GM19193 (cell line): ENCODE data around the gene BTN3A1.

ENCODE experiments used
- POLR2A ChIP-seq: IDR thresholded peaks from 4 replicates; pipeline ENCODE4 v1.6.1; 2011; ENCODE audit not compliant: insufficient read depth, insufficient read length; ENCODE audit errors: extremely low read depth

The BTN3A1 gene

DNA sequence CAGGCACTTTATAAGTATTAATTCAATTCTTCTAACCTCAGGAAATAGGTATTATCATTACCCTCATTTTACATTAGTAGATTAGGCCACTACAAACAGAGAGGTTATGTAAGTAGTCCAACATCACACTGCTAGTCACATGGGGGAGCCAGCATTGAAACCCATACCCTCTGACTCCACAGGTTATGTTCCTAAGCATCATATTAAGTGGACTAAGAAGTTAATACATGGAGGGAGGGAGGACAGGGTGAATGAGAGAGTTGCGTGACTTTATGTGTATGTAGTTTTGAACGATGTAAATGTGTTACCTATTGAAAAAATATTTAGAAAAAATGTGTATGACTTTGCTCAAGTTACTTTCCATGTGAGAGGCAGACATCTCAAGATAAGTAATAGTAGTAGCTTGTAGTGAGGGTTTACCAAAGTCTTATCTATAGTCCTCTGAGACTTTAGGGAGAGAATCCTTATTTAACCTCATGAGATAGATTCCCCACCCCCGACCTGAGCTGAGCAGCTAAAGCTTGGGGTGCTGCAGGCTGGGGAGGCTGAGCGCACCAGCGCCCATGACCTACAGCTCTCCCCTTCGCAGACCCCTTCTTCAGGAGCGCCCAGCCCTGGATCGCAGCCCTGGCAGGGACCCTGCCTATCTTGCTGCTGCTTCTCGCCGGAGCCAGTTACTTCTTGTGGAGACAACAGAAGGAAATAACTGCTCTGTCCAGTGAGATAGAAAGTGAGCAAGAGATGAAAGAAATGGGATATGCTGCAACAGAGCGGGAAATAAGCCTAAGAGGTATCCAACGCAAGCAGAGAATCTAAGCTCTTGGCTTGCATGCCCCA is 29.5 kb upstream of the BTN3A1 start:
- no peak for TF ChIP-seq POLR2A

- no peak for TF ChIP-seq POLR2A
Measured at GRCh38 chr6:26375270-26375669, 26.8 kb upstream of the BTN3A1 start.

DNA sequence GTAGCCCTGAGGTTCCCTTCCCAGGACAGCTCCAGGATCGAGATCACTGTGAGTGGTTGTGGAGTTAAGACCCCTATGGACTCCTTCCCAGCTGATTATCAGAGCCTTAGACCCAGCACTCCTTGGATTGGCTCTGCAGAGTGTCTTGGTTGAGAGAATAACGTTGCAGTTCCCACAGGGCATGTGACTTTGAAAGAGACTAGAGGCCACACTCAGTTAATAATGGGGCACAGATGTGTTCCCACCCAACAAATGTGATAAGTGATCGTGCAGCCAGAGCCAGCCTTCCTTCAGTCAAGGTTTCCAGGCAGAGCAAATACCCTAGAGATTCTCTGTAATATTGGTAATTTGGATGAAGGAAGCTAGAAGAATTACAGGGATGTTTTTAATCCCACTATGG is 24.4 kb upstream of the BTN3A1 start:
- no peak for TF ChIP-seq POLR2A

DNA sequence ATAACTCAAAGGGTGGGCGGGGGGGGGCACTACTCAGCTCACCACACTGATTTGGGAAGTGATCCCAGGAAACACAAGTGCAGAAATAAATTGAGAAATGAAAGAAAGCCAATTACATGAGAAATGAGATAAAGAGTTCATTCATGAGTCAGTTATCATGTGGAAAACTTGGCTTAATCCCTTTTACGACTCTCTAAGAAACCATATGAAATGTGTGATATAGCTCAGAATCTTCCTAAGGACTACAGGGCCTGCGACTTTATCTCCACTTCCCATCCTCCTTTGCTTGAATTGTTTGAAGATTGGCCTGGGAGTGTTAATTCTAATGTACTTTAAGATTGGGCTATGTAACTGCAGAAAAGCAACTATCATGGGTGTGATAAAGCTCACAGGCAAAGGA is 22.8 kb upstream of the BTN3A1 start:
- TF ChIP-seq POLR2A = no peak

GRCh38 chr6:26379740-26380139 is 22.3 kb upstream of the BTN3A1 start:
- no peak for TF ChIP-seq POLR2A

- TF ChIP-seq POLR2A = no peak
Measured at GRCh38 chr6:26380256-26380655, 21.8 kb upstream of the BTN3A1 start.

GRCh38 chr6:26382121-26382520 is 20.0 kb upstream of the BTN3A1 start:
- no peak for TF ChIP-seq POLR2A

GRCh38 chr6:26383624-26384417 is 18.3 kb upstream of the BTN3A1 start:
- no peak for TF ChIP-seq POLR2A

- TF ChIP-seq POLR2A = no peak
Measured at GRCh38 chr6:26385734-26386125, 16.3 kb upstream of the BTN3A1 start.

- TF ChIP-seq POLR2A = no peak
Measured at GRCh38 chr6:26387565-26387964, 14.5 kb upstream of the BTN3A1 start.

- no peak for TF ChIP-seq POLR2A
Measured at GRCh38 chr6:26388014-26388413, 14.1 kb upstream of the BTN3A1 start.

DNA sequence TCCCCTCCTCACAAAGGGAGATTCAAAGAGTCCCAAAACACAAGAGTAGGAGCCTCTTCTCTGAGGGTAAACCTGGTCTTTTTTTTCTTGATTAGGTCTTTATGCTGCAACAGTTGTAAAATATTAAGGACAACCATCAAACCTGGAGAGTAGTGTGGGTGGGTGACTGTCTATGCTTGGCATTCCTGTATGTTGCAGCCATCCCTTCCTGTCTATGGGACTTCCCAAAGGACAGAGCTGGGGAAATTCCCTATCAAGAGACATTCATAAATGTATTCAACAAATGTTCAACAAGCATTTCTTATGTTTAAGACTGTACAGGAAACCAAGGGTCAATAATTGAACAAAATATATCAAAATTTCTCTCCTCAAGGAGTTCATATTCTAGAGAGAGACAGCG is 13.6 kb upstream of the BTN3A1 start:
- TF ChIP-seq POLR2A = no peak

- TF ChIP-seq POLR2A = no peak
Measured at GRCh38 chr6:26389349-26389894, 12.7 kb upstream of the BTN3A1 start.

GRCh38 chr6:26390531-26390930 is 11.5 kb upstream of the BTN3A1 start:
- no peak for TF ChIP-seq POLR2A

- no peak for TF ChIP-seq POLR2A
Measured at GRCh38 chr6:26392932-26393636, 9.0 kb upstream of the BTN3A1 start.
